GM12873 (cell line): ENCODE results near the gene GDF2.

Experiments
- CTCF ChIP-seq: IDR thresholded peaks from 2 replicates; pipeline ENCODE4 v1.5.1; 2012; ENCODE audit warnings: low read depth, mild to moderate bottlenecking, moderate library complexity, low read length, control low read depth; ENCODE audit not compliant: insufficient read depth; ENCODE audit errors: missing control alignments

Gene GDF2

GRCh38 chr10:47294057-47294456 lies 28.2 kb upstream of the GDF2 start:
- no peak for TF ChIP-seq CTCF

GRCh38 chr10:47294501-47294900 lies 27.8 kb upstream of the GDF2 start:
- no peak for TF ChIP-seq CTCF

- no peak for TF ChIP-seq CTCF
These were observed 26.8 kb upstream of the GDF2 start for GRCh38 chr10:47295411-47295810.

- no peak for TF ChIP-seq CTCF
These were observed 25.9 kb upstream of the GDF2 start for GRCh38 chr10:47296156-47296894.

- no peak for TF ChIP-seq CTCF
These were observed 25.3 kb upstream of the GDF2 start for GRCh38 chr10:47296941-47297340.

- TF ChIP-seq CTCF: no peak
These were observed 24.3 kb upstream of the GDF2 start for GRCh38 chr10:47297866-47298540.

- TF ChIP-seq CTCF: no peak
These were observed 23.5 kb upstream of the GDF2 start for GRCh38 chr10:47298715-47299114.
